K562 (cell line): ENCODE data around the gene GRIA4. TPM values are rescaled to one million over a fixed set of nuclear protein-coding genes. Genes with fewer than 3 reads are reported as not detected.

Experiments used
- ATAC-seq: fragments of 200-7000 bp; cut with Tn5 transposase; 3 replicates; pipeline ENCODE4 v1.9.1; 2020; ENCODE audit warnings: moderate library complexity
- BruUV-seq: library from RNA; stranded (reverse); fragments of 400-500 nt; replicated peaks from 2 replicates; lab custom pipeline; 2021; lab: Mats Ljungman, UMichigan
- CTCF ChIA-PET: fragments of 300-600 bp; formaldehyde crosslinking; extraction: SDS; loops from one replicate; lab custom pipeline; 2021; ENCODE audit warnings: low intra/inter-chr PET ratio; lab: Yijun Ruan, JAX
- POLR2A ChIA-PET: fragments of 300-600, 350-650 bp; sonication (Branson Sonifier 250); formaldehyde crosslinking; extraction: SDS; loops from one replicate; lab custom pipeline; 2021; ENCODE audit warnings: antibody characterized with exemption, inconsistent platforms; lab: Yijun Ruan, JAX
- DNase-seq, 4 experiments: peaks; one replicate each; pipeline versions ENCODE4 v3.0.0 to v3.0.0-alpha.2; 2011 to 2018; ENCODE audit warnings: low spot score in 3 of 4, mixed read lengths in 3 of 4; ENCODE audit errors: extremely low read depth in 1 of 4
- FAIRE-seq: peaks from 2 replicates; lab custom pipeline; 2011; peaks lifted over from hg19 to GRCh38; lab: Jason Lieb, UNC
- H2AFZ ChIP-seq: 2 replicates; pipeline ENCODE4 v1.6.0; 2011; ENCODE audit warnings: low read depth, low read length, control low read depth, inconsistent platforms
- H3K27ac ChIP-seq: fragments of 200-600 bp; 3 replicates; pipeline ENCODE4 v1.8.0; 2011; ENCODE audit warnings: low read depth, mild to moderate bottlenecking, control low read depth, inconsistent platforms, low read length, moderate library complexity, mixed read lengths; ENCODE audit errors: extremely low read depth
- H3K27me3 ChIP-seq, 2 experiments: fragments of 300-600 bp in 1 of 2; 2 replicates in 1 of 2; 3 replicates in 1 of 2; pipeline versions ENCODE4 v1.6.0 to v1.8.0; 2011; ENCODE audit warnings: inconsistent platforms in 2 of 2, low read length in 2 of 2, mild to moderate bottlenecking in 1 of 2, mixed read lengths in 1 of 2, moderate library complexity in 1 of 2; ENCODE audit not compliant: control insufficient read depth in 2 of 2, insufficient read depth in 2 of 2
- H3K36me3 ChIP-seq: fragments of 300-600 bp; 3 replicates; pipeline ENCODE4 v1.8.0; 2011; ENCODE audit warnings: mild to moderate bottlenecking, low read length, inconsistent platforms; ENCODE audit not compliant: control insufficient read depth, insufficient read depth
- H3K4me1 ChIP-seq, 2 experiments: fragments of 200-600 bp in 1 of 2; replicated peaks in 1 of 2; 2 replicates in 1 of 2; 3 replicates in 1 of 2; pipeline versions ENCODE4 v1.5.1 to v1.8.0; 2011; ENCODE audit warnings: inconsistent platforms in 2 of 2, low read length in 2 of 2, mild to moderate bottlenecking in 1 of 2, mixed read lengths in 1 of 2, moderate library complexity in 1 of 2; ENCODE audit not compliant: control insufficient read depth in 2 of 2, insufficient read depth in 2 of 2
- H3K4me2 ChIP-seq: 2 replicates; pipeline ENCODE4 v1.6.1; 2011; ENCODE audit warnings: low read length, control low read depth, inconsistent platforms, mixed read lengths; ENCODE audit not compliant: insufficient read depth
- H3K4me3 ChIP-seq: fragments of 200-600 bp; sonication (generic), shearing (Covaris generic); 2 replicates; pipeline ENCODE4 v1.5.1; 2016; ENCODE audit warnings: control low read depth, inconsistent platforms
- H3K79me2 ChIP-seq: fragments of 200-600 bp; 3 replicates; pipeline ENCODE4 v1.8.0; 2011; ENCODE audit warnings: low read length, inconsistent platforms; ENCODE audit not compliant: control insufficient read depth, insufficient read depth
- H3K9ac ChIP-seq, 2 experiments: 2 replicates each; pipeline versions ENCODE4 v1.6.0 to v1.6.1; 2011; ENCODE audit warnings: low read depth in 2 of 2, low read length in 2 of 2, control low read depth in 1 of 2, inconsistent platforms in 1 of 2, mild to moderate bottlenecking in 1 of 2, mixed read lengths in 1 of 2; ENCODE audit not compliant: insufficient read depth in 1 of 2
- H3K9me1 ChIP-seq: one replicate; pipeline ENCODE4 v1.6.0; 2011; ENCODE audit warnings: inconsistent platforms, mild to moderate bottlenecking, low read length, moderate library complexity; ENCODE audit not compliant: control insufficient read depth, insufficient read depth
- H3K9me3 ChIP-seq: replicated peaks from 2 replicates; pipeline ENCODE4 v1.5.1; 2011; ENCODE audit warnings: low read depth, low read length, inconsistent platforms; ENCODE audit not compliant: control insufficient read depth, insufficient read depth
- H4K20me1 ChIP-seq: replicated peaks from 2 replicates; pipeline ENCODE4 v1.6.1; 2011; ENCODE audit warnings: low read length, inconsistent platforms, mixed read lengths; ENCODE audit not compliant: control insufficient read depth, insufficient read depth
- CHD7 ChIP-seq: fragments of 200-600 bp; sonication (generic); IDR thresholded peaks from one replicate; pipeline ENCODE4 v1.6.1; 2012; ENCODE audit warnings: mild to moderate bottlenecking, low read depth, low read length, inconsistent platforms
- DMBX1 ChIP-seq: fragments of 250-450 bp; sonication (Bioruptor Pico); IDR thresholded peaks from 2 replicates; pipeline ENCODE4 v1.8.0; 2022; ENCODE audit warnings: inconsistent platforms, mild to moderate bottlenecking, moderate library complexity, borderline replicate concordance
- KLF10 ChIP-seq: fragments of 250-450 bp; sonication (Bioruptor Pico); IDR thresholded peaks from 2 replicates; pipeline ENCODE4 v1.6.1; 2021; ENCODE audit warnings: matching md5 sums
- MXD1 ChIP-seq: fragments of 250-450 bp; sonication (Bioruptor Pico); IDR thresholded peaks from 2 replicates; pipeline ENCODE4 v1.8.0; 2021; ENCODE audit warnings: borderline replicate concordance, mild to moderate bottlenecking, moderate library complexity; ENCODE audit not compliant: poor library complexity, severe bottlenecking
- NR2F6 ChIP-seq: fragments of 450-650 bp; formaldehyde crosslinking; IDR thresholded peaks from 2 replicates; pipeline ENCODE4 v1.4.0; 2020; ENCODE audit warnings: mild to moderate bottlenecking
- PPARD ChIP-seq: fragments of 250-450 bp; sonication (Bioruptor Pico); IDR thresholded peaks from 2 replicates; pipeline ENCODE4 v1.8.0; 2022; ENCODE audit warnings: inconsistent platforms, mild to moderate bottlenecking, moderate library complexity
- PTBP1 ChIP-seq: fragments of 200-400 bp; formaldehyde crosslinking; IDR thresholded peaks from 2 replicates; pipeline ENCODE4 v1.6.1; 2017; ENCODE audit warnings: low read depth, low read length
- TAL1 ChIP-seq: fragments of 450-650 bp; IDR thresholded peaks from 2 replicates; pipeline ENCODE4 v1.6.1; 2016; ENCODE audit warnings: mild to moderate bottlenecking
- ZNF445 ChIP-seq: fragments of 250-450 bp; sonication (Bioruptor Pico); IDR thresholded peaks from 2 replicates; pipeline ENCODE4 v1.4.0; 2020; ENCODE audit warnings: low read depth, mild to moderate bottlenecking, moderate library complexity
- ZNF764 ChIP-seq: fragments of 250-450 bp; sonication (Bioruptor Pico); IDR thresholded peaks from 2 replicates; pipeline ENCODE4 v1.4.0; 2020; ENCODE audit warnings: low read depth, mild to moderate bottlenecking, moderate library complexity
- WGBS: fragments of 100-300 bp; shearing (Covaris generic); methylation state at CpG from one replicate; pipeline ENCODE4 v1.1.6; 2016; ENCODE audit warnings: low coverage, mixed read lengths; ENCODE audit not compliant: insufficient coverage; ENCODE audit errors: missing lambda C conversion rate; 5-methylcytosine and 5-hydroxymethylcytosine counted together
- in situ Hi-C: fragments of 300-500 bp; cut with MboI; formaldehyde crosslinking; loops from 4 replicates; pipeline ENCODE4 v1.15.0; 2018; ENCODE audit warnings: inconsistent platforms, mixed read lengths
- intact Hi-C: fragments of 100-400 bp; cut with micrococcal nuclease; formaldehyde crosslinking; loops from 2 replicates; pipeline ENCODE4 v1.14.2; 2022
- polyA plus RNA-seq, 8 experiments: library from polyadenylated mRNA; depleted of rRNA in 4 of 8; stranded (reverse) in 5 of 8; unstranded in 3 of 8; fragments of >200 nt; fragmentation: Nextera tagmentation in 2 of 8; fragmentation: Illumina TruSeq in 1 of 8; extraction: Ambion mirVana in 2 of 8; extraction: Trizol in 1 of 8; gene quantifications; 2 replicates each; pipeline versions ENCODE4 v1.2.1 to v1.2.3, GENCODE V29; 2011 to 2014; ENCODE audit warnings: inconsistent platforms in 1 of 8, missing spikeins in 1 of 8
- total RNA-seq, 7 experiments: library from RNA; depleted of rRNA in 6 of 7; stranded (reverse); fragments of >200 nt in 6 of 7; fragmentation: Illumina TruSeq in 2 of 7; extraction: Trizol in 2 of 7; gene quantifications; 2 replicates each; pipeline versions ENCODE4 v1.2.1 to v1.2.3, GENCODE V29; 2011 to 2021; ENCODE audit warnings: low replicate concordance in 1 of 7

The GRIA4 gene
- total and polyA plus RNA-seq, 9 of the 15 experiments (the other 6 are each of a cell fraction or from before 2014, with no cell fraction given) = not detected

DNA sequence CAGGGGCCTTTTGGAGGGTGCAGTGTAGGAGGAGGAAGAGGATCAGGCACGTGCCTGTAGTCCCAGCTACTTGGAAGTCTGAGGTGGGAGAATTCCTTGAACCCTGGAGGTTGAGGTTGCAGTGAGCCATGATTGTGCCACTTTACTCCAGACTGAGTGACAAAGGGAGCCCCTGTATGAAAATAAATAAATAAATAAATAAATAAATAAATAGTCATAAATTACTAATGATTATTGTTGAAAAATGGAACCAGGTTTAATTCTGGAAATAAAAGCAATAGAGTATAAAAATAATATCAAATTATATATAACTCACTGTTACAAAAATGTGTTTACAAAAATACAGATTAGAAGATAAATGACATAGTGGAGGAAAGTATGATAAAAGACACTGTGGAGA lies 37.9 kb downstream of the GRIA4 start:
- H4K20me1 ChIP-seq = no peaks in the 10 kb centered on the region
- no peak overlapping the region for H3K9ac ChIP-seq
- no peaks in the 10 kb centered on the region for H3K4me1 ChIP-seq
- BruUV-seq = no TSS peak
- H3K27ac ChIP-seq = no peak overlapping the region
- no peak overlapping the region for H3K4me2 ChIP-seq
- intact Hi-C loops (no loop called here), in situ Hi-C loops (no loop called here)
- FAIRE-seq (no peak), ATAC-seq (no peak), DNase-seq (no peak)
- H3K4me3 ChIP-seq = no peak overlapping the region
- WGBS = 0% methylated on average over 1 of the region's 1 CpG
- H3K36me3 ChIP-seq = no peaks in the 10 kb centered on the region
- ChIA-PET CTCF (no interaction called here), POLR2A (no interaction called here)
- H2AFZ ChIP-seq = no peak overlapping the region
- H3K9me3 ChIP-seq = no peaks in the 10 kb centered on the region; the same call in 1 of the 2 replicates
- H3K79me2 ChIP-seq = no peaks in the 10 kb centered on the region
- no peaks in the 10 kb centered on the region for H3K27me3 ChIP-seq
- no peaks in the 10 kb centered on the region for H3K9me1 ChIP-seq
- no peak for TF ChIP-seq PPARD (CRISPR knock-in tag)
- TF ChIP-seq CHD7 = no peak
- no peak for TF ChIP-seq MXD1 (CRISPR knock-in tag)
- no peak for TF ChIP-seq PTBP1
- TF ChIP-seq DMBX1 (CRISPR knock-in tag) = no peak
- no peak for TF ChIP-seq NR2F6 (CRISPR knock-in tag)
- no peak for TF ChIP-seq ZNF764
- no peak for TF ChIP-seq TAL1
- no peak for TF ChIP-seq KLF10 (CRISPR knock-in tag)
- no peak for TF ChIP-seq ZNF445 (CRISPR knock-in tag)
